HL-60/S4 treated with retinoic acid at 250 ng/mL for 4 days and 3 days (cell line): ENCODE measurements around the gene CD8A.
"Not testable (repeated sequence)": the region's sequence is repeated elsewhere in the genome, so short reads cannot be mapped to it uniquely, and the experiment has no call there.

Experiments used
- in situ Hi-C: fragments of 300-500 bp; cut with MboI; formaldehyde crosslinking; loops from 2 replicates; pipeline ENCODE4 v1.7.0; 2022; ENCODE audit warnings: low sequenced_read_pairs

Gene CD8A

DNA sequence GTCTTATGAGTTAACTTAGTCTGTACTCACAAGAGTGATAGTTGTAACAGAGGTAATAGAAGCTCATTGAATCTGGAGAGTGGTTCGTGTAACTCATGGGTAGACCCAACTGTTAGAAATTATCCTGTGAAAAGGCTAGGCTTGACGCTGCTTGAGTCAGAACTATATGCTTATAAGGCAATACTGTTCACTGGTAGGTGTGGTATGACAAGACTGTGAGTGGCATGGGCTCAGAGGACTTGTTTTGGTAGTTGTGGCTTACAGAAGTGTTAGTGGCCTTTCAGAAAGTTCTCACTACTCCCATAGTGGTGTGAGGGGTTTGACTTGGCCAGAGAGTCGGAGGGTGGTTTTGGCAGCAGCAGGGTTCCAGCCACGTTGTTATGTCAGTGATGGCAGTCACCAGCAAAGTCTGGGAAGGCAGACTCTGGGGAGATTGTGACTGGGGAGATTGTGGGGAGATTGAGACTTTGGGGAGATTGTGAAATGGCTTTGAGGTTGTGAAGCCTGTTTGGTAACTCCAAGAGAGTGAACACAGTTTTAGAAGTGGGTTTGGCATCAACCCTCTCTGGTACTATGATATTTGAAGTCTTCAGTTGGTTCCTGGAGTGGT, 48.7 kb downstream of the CD8A start:
- in situ Hi-C loops, result not testable (repeated sequence)

DNA sequence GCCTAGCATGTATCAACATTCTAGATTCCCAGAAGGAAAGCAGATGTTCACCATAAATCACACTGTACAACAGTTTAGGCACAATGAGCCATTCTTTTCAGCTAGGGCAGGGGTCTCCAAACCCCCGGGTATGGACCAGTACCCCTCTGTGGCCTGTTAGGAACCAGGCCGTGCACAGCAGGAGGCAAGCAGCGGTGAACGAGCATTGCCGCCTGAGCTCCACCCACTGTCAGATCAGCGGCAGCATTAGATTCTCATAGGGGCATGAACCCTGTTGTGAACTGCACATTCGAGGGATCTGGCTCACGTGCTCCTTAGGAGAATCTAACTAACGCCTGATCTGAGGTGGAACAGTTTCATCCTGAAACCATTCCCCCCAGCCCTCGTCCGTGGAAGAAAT, 50.8 kb downstream of the CD8A start:
- in situ Hi-C loops, result not testable (repeated sequence)

DNA sequence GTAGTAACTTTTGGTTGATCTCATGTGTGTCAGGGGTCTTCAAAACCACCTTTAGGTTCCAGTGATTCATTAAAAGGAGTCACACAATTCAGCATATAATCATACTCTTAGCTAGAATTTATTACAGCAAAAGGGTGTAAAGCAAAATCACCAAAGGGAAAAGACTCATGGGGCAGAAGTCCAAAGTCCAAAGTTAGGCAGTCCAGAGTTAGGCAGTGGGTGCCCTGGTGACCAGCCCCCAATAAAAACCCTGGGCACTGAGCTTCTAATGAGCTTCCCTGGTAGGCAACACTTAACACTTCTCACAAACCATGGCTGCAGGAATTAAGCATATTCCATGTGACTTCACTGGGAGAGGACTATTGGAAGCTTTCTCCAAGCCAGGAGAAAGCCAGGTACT, 51.2 kb downstream of the CD8A start:
- in situ Hi-C loops, result not testable (repeated sequence)

DNA sequence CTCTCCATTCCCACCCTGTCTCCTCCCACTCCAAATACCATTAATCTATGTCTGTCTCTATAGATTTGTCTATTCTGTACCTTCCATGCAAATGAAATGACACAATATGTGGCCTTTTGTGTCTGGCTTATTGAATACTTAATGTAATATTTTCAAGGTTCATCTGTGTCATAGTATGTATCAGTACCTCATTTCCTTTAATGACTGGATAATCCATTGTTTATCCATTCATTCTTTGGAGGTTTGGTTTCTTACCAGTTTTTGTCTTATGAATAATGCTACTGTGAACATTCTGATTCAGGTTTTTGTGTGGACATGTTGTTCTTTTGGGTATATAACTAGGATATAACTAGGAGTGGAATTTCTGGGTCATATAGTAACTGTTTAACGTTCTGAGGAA, 55.8 kb downstream of the CD8A start:
- in situ Hi-C loops, result not testable (repeated sequence)
